Parathyroid adenoma (tissue), 2 donors: ENCODE measurements around the gene RNASET2.

Source experiments
- H2AFZ ChIP-seq: fragments of 300-600 bp; sonication (generic); one replicate; pipeline ENCODE4 v1.7.0; 2017; ENCODE audit warnings: antibody characterized with exemption, mild to moderate bottlenecking
- H3K27ac ChIP-seq: fragments of 300-600 bp; sonication (generic); one replicate; pipeline ENCODE4 v1.7.0; 2017
- H3K27me3 ChIP-seq: fragments of 300-600 bp; sonication (generic); one replicate; pipeline ENCODE4 v1.7.0; 2017; ENCODE audit warnings: low read length; ENCODE audit not compliant: control insufficient read depth, insufficient read depth
- H3K36me3 ChIP-seq: fragments of 300-600 bp; sonication (generic); one replicate; pipeline ENCODE4 v1.7.0; 2017; ENCODE audit warnings: low read length; ENCODE audit not compliant: control insufficient read depth, insufficient read depth
- H3K4me1 ChIP-seq: fragments of 300-600 bp; sonication (generic); one replicate; pipeline ENCODE4 v1.7.0; 2017; ENCODE audit warnings: control low read depth
- H3K4me2 ChIP-seq: fragments of 300-600 bp; sonication (generic); one replicate; pipeline ENCODE4 v1.7.0; 2017; ENCODE audit warnings: low read length
- H3K4me3 ChIP-seq: fragments of 300-600 bp; sonication (generic); one replicate; pipeline ENCODE4 v1.7.0; 2017; ENCODE audit warnings: low read depth, low read length
- H3K79me2 ChIP-seq: fragments of 300-600 bp; sonication (generic); one replicate; pipeline ENCODE4 v1.7.0; 2017; ENCODE audit warnings: control low read depth
- H3K9ac ChIP-seq: fragments of 300-600 bp; sonication (generic); one replicate; pipeline ENCODE4 v1.7.0; 2017; ENCODE audit warnings: mild to moderate bottlenecking
- H3K9me3 ChIP-seq: fragments of 300-600 bp; sonication (generic); one replicate; pipeline ENCODE4 v1.7.0; 2017; ENCODE audit warnings: low read length; ENCODE audit not compliant: control insufficient read depth
- CTCF ChIP-seq: fragments of 300-600 bp; sonication (generic); IDR thresholded peaks from one replicate; pipeline ENCODE4 v1.7.0; 2017; ENCODE audit warnings: antibody characterized with exemption, mild to moderate bottlenecking
- donor health status: primary hyperparathyroidism.

The RNASET2 gene

GRCh38 chr6:166938150-166938549 is 18.2 kb downstream of the RNASET2 start:
- no peak overlapping the region for H2AFZ ChIP-seq
- no peak for TF ChIP-seq CTCF
- peaks cover 16% of the 10 kb centered on the region for H3K4me1 ChIP-seq
- H3K9ac ChIP-seq = no peak overlapping the region
- H3K9me3 ChIP-seq = no peaks in the 10 kb centered on the region
- H3K79me2 ChIP-seq = no peaks in the 10 kb centered on the region
- no peak overlapping the region for H3K4me2 ChIP-seq
- H3K27ac ChIP-seq = no peak overlapping the region
- no peaks in the 10 kb centered on the region for H3K27me3 ChIP-seq
- no peaks in the 10 kb centered on the region for H3K36me3 ChIP-seq
- H3K4me3 ChIP-seq = no peak overlapping the region

- Histone ChIP-seq H3K4me1 (peaks cover 16% of the 10 kb centered on the region), H3K36me3 (no peaks in the 10 kb centered on the region)
Measured at GRCh38 chr6:166937746-166938145, 18.6 kb downstream of the RNASET2 start.

GRCh38 chr6:166936079-166936787 is 20.1 kb downstream of the RNASET2 start:
- Histone ChIP-seq H3K9ac (no peak overlapping the region), H3K27ac (no peak overlapping the region), H3K4me1 (peaks cover 16% of the 10 kb centered on the region), H3K4me2 (no peak overlapping the region), H3K36me3 (no peaks in the 10 kb centered on the region), H3K9me3 (no peaks in the 10 kb centered on the region), H3K27me3 (no peaks in the 10 kb centered on the region), H2AFZ (no peak overlapping the region), H3K4me3 (no peak overlapping the region), H3K79me2 (no peaks in the 10 kb centered on the region)
- no peak for TF ChIP-seq CTCF

More at GRCh38 chr6:166937746-166938145, 18.6 kb downstream of the RNASET2 start:
- Histone ChIP-seq H3K27ac (no peak overlapping the region), H3K4me2 (no peak overlapping the region), H3K9ac (no peak overlapping the region), H2AFZ (no peak overlapping the region), H3K79me2 (no peaks in the 10 kb centered on the region), H3K4me3 (no peak overlapping the region), H3K9me3 (no peaks in the 10 kb centered on the region), H3K27me3 (no peaks in the 10 kb centered on the region)
- no peak for TF ChIP-seq CTCF

- no peak overlapping the region for H3K4me2 ChIP-seq
- H3K9me3 ChIP-seq = no peaks in the 10 kb centered on the region
- TF ChIP-seq CTCF = no peak
- H3K27me3 ChIP-seq = no peaks in the 10 kb centered on the region
- H3K36me3 ChIP-seq = no peaks in the 10 kb centered on the region
- no peak overlapping the region for H3K27ac ChIP-seq
- H3K79me2 ChIP-seq = no peaks in the 10 kb centered on the region
- no peak overlapping the region for H2AFZ ChIP-seq
- no peak overlapping the region for H3K9ac ChIP-seq
- peaks cover 12% of the 10 kb centered on the region for H3K4me1 ChIP-seq
- H3K4me3 ChIP-seq = no peak overlapping the region
Measured at GRCh38 chr6:166935353-166935752, 21.0 kb downstream of the RNASET2 start.

GRCh38 chr6:166934174-166934573 is 22.2 kb downstream of the RNASET2 start:
- Histone ChIP-seq H3K4me1 (peaks cover under 1% of the 10 kb centered on the region), H2AFZ (no peak overlapping the region), H3K4me2 (no peak overlapping the region), H3K9me3 (no peaks in the 10 kb centered on the region), H3K27ac (no peak overlapping the region), H3K4me3 (no peak overlapping the region), H3K9ac (no peak overlapping the region), H3K36me3 (no peaks in the 10 kb centered on the region), H3K27me3 (no peaks in the 10 kb centered on the region), H3K79me2 (no peaks in the 10 kb centered on the region)
- TF ChIP-seq CTCF = no peak
